ENCODE data around the gene MBD3. TPM values are rescaled to one million over a fixed set of nuclear protein-coding genes. Genes with fewer than 3 reads are reported as not detected.
"Not testable (repeated sequence)": the region's sequence is repeated elsewhere in the genome, so short reads cannot be mapped to it uniquely, and the experiment has no call there.

The MBD3 gene
- total RNA-seq: 90.7 and 93.2 TPM in 2 replicates

- intact Hi-C loops (cut with micrococcal nuclease): loop anchor here (1.0 to 5.0 kb wide), 5 partner anchors 12 to 219 kb away; partner anchors contain the start of genes ATP8B3, MEX3D, PCSK4 and REEP6
Observed at GRCh38 chr19:1592755-1593500, at the start of gene MBD3. MBD3 (minus strand) TSS chr19:1592865; CDS start chr19:1592631, 234 bp downstream.

GRCh38 chr19:1640893-1641448 is 48.3 kb upstream of the MBD3 start:
- intact Hi-C loops (cut with micrococcal nuclease): not testable (repeated sequence)

GRCh38 chr19:1636325-1637236 is 43.9 kb upstream of the MBD3 start:
- intact Hi-C loops (cut with micrococcal nuclease): no loop called here

- intact Hi-C loops (cut with micrococcal nuclease): no loop called here
Observed at GRCh38 chr19:1634938-1635243, 42.2 kb upstream of the MBD3 start.

GRCh38 chr19:1634242-1634937 is 41.7 kb upstream of the MBD3 start:
- intact Hi-C loops (cut with micrococcal nuclease): no loop called here

- intact Hi-C loops (cut with micrococcal nuclease): no loop called here
Observed at GRCh38 chr19:1633269-1633826, 40.7 kb upstream of the MBD3 start.

GRCh38 chr19:1632462-1633268 is 40.0 kb upstream of the MBD3 start:
- intact Hi-C loops (cut with micrococcal nuclease): no loop called here

GRCh38 chr19:1631557-1632100 is 39.0 kb upstream of the MBD3 start:
- intact Hi-C loops (cut with micrococcal nuclease): no loop called here

GRCh38 chr19:1630811-1631210 is 38.1 kb upstream of the MBD3 start:
- intact Hi-C loops (cut with micrococcal nuclease): no loop called here

- intact Hi-C loops (cut with micrococcal nuclease): no loop called here
Observed at GRCh38 chr19:1630012-1630411, 37.3 kb upstream of the MBD3 start.

- intact Hi-C loops (cut with micrococcal nuclease): no loop called here
Observed at GRCh38 chr19:1629256-1629808, 36.7 kb upstream of the MBD3 start.

- intact Hi-C loops (cut with micrococcal nuclease): no loop called here
Observed at GRCh38 chr19:1627194-1627593, 34.5 kb upstream of the MBD3 start.

GRCh38 chr19:1626417-1627010 is 33.8 kb upstream of the MBD3 start:
- intact Hi-C loops (cut with micrococcal nuclease): no loop called here

GRCh38 chr19:1624458-1624857 is 31.8 kb upstream of the MBD3 start:
- intact Hi-C loops (cut with micrococcal nuclease): no loop called here

- intact Hi-C loops (cut with micrococcal nuclease): no loop called here
Observed at GRCh38 chr19:1622541-1622940, 29.9 kb upstream of the MBD3 start.

- intact Hi-C loops (cut with micrococcal nuclease): no loop called here
Observed at GRCh38 chr19:1622007-1622406, 29.3 kb upstream of the MBD3 start.

GRCh38 chr19:1621574-1621973 is 28.9 kb upstream of the MBD3 start:
- intact Hi-C loops (cut with micrococcal nuclease): no loop called here

GRCh38 chr19:1621021-1621420 is 28.4 kb upstream of the MBD3 start:
- intact Hi-C loops (cut with micrococcal nuclease): no loop called here

GRCh38 chr19:1620502-1620901 is 27.8 kb upstream of the MBD3 start:
- intact Hi-C loops (cut with micrococcal nuclease): no loop called here

Measured in T-helper 1 cell treated with Interleukin-12 subunit alpha and Interleukin-12 subunit beta and Interleukin-4 antibody, amounts not matched to agents 30 ng/mL and 1 ng/mL, for 36 hours (primary cell).